Lower leg skin (tissue), 3 donors: ENCODE results near the gene CCDC88C.

Source experiments
- POLR2A ChIP-seq, 2 donors: fragments of 450-650 bp; IDR thresholded peaks; one replicate each; pipeline ENCODE4 v1.6.1; 2016 to 2017; ENCODE audit warnings: antibody characterized with exemption in 2 of 2, mild to moderate bottlenecking in 1 of 2, moderate library complexity in 1 of 2
- TF ChIP-seq, protein P1 (sequence below), 3 donors: fragments of 450-650 bp; IDR thresholded peaks; one replicate each; pipeline ENCODE4 v1.5.1; 2016; ENCODE audit warnings: antibody characterized with exemption in 3 of 3, mild to moderate bottlenecking in 3 of 3, moderate library complexity in 2 of 3

DNA sequence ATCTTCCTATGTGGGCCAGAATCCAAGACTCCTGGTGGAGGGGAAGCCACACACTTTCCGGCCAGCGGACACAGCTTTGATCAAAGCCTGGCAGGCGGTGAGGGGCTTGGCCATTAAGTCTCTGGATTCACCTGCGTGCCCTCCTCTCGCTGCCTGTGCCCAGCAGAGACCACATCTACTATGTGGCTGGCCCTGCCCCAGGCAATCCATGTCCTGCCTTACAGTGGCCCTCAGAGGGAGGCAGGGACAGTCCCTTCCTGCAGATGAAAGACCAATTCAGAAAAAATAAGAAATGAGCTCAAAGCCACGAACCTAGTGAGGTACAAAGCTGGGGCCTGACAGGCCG, 90.4 kb downstream of the CCDC88C start:
- TF ChIP-seq POLR2A (IDR thresholded peaks at IDR 0.05) = no peak
- TF ChIP-seq, protein P1, sequence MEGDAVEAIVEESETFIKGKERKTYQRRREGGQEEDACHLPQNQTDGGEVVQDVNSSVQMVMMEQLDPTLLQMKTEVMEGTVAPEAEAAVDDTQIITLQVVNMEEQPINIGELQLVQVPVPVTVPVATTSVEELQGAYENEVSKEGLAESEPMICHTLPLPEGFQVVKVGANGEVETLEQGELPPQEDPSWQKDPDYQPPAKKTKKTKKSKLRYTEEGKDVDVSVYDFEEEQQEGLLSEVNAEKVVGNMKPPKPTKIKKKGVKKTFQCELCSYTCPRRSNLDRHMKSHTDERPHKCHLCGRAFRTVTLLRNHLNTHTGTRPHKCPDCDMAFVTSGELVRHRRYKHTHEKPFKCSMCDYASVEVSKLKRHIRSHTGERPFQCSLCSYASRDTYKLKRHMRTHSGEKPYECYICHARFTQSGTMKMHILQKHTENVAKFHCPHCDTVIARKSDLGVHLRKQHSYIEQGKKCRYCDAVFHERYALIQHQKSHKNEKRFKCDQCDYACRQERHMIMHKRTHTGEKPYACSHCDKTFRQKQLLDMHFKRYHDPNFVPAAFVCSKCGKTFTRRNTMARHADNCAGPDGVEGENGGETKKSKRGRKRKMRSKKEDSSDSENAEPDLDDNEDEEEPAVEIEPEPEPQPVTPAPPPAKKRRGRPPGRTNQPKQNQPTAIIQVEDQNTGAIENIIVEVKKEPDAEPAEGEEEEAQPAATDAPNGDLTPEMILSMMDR (IDR thresholded peaks at IDR 0.05) = no peak
